Measurements from ENCODE around the gene SCD.

Gene SCD

DNA sequence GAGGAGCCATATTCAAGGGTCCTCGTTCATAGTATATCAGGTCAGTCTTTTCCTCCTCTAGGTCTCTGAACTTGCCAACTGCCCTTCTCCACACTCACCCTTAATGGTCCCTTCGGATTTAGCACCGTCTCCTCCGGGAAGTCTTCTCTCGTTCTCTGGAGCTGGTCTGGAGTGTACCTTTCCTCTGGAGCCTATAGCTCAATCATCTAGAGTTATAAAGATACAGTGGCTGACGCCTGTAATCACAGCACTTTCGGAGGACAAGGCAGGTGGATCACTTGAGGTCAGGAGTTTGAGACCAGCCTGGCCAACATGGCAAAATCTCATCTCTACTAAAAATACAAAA lies 4.4 kb upstream of the SCD start:
- Histone ChIP-seq H2AFZ (peak overlapping the region; percentile 85), H3K27ac (no peak overlapping the region), H3K36me3 (ENCODE audit: control insufficient read depth, insufficient read depth, low read length) (no peaks in the 10 kb centered on the region), H3K79me2 (no peaks in the 10 kb centered on the region), H3K4me2 (ENCODE audit: low read length) (no peak overlapping the region), H3K27me3 (ENCODE audit: control insufficient read depth, insufficient read depth, low read length) (no peaks in the 10 kb centered on the region), H3K4me3 (ENCODE audit: low read depth, low read length) (no peak overlapping the region), H3K9me3 (ENCODE audit: control insufficient read depth, low read length) (no peaks in the 10 kb centered on the region), H3K9ac (no peak overlapping the region), H3K4me1 (peaks cover 11% of the 10 kb centered on the region)
- TF ChIP-seq, protein P1, sequence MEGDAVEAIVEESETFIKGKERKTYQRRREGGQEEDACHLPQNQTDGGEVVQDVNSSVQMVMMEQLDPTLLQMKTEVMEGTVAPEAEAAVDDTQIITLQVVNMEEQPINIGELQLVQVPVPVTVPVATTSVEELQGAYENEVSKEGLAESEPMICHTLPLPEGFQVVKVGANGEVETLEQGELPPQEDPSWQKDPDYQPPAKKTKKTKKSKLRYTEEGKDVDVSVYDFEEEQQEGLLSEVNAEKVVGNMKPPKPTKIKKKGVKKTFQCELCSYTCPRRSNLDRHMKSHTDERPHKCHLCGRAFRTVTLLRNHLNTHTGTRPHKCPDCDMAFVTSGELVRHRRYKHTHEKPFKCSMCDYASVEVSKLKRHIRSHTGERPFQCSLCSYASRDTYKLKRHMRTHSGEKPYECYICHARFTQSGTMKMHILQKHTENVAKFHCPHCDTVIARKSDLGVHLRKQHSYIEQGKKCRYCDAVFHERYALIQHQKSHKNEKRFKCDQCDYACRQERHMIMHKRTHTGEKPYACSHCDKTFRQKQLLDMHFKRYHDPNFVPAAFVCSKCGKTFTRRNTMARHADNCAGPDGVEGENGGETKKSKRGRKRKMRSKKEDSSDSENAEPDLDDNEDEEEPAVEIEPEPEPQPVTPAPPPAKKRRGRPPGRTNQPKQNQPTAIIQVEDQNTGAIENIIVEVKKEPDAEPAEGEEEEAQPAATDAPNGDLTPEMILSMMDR (IDR thresholded peaks at IDR 0.05): no peak

DNA sequence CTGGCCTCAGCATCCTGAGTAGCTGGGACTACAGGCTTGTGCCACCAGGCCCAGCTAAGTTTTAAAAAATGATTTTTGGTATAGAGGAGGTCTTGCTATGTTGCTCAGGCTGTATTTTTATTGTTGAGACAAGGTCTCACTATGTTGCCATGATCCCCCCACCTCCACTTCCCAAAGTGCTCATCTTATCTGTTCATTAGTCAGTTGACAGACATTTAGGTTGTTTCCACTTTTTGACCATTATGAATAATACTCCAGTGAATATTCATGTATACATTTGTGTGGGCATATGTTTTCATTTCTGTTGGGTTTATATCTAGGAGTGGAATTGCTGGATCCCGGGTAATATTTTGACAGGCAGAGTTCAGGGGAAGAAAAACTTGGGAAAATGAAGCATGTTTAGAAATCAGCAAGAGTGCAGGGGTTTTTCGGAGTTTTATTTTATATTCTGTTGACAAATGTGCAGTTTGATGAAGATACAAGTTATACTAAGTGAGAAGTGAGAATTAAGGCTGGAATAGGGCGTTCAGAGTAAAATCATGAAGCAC lies 2.7 kb upstream of the SCD start:
- no peak overlapping the region for H2AFZ ChIP-seq
- H3K4me1 ChIP-seq: peaks cover 18% of the 10 kb centered on the region

DNA sequence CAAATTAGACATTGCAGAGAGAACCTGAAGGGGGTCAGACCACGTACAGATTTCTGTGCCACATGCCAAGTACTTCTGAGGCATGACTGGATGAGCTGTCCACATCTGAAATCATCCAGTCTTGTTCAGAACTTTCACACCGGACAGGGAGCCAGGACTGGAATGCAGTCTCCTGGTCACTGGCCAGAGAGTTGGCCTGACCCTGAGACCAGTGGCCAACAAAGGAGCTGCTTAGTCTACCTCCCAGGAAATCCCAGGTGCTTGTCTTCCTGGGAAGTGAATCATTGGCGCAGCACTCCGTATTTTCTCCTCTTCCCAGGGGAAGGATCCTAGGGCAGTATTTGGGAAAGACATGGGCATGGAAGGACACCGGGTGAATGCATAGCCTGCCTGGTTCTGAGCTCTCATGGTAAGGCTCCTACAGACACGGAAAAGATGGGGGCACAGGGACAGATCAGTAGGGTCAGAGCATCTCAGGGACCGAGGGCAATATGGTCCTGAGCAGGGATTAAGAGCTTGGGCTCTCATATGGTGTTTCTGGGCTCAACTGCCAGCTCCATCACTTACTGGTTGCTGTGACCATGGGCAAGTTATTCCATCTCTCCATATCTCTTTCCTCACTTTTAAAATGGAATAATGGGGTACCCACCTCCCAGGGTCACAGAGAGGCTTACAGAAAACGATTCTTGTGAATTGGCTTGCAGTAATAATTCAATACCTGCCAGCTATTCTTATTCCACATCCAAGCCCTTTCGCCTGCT lies 1.3 kb upstream of the SCD start:
- Histone ChIP-seq H2AFZ (peak overlapping the region; percentile 87), H3K4me2 (ENCODE audit: low read length) (peak overlapping the region; percentile 80), H3K27ac (no peak overlapping the region), H3K4me3 (ENCODE audit: low read depth, low read length) (peak overlapping the region; percentile 84), H3K9ac (no peak overlapping the region), H3K9me3 (ENCODE audit: control insufficient read depth, low read length) (no peaks in the 10 kb centered on the region), H3K4me1 (peaks cover 18% of the 10 kb centered on the region), H3K79me2 (no peaks in the 10 kb centered on the region), H3K27me3 (ENCODE audit: control insufficient read depth, insufficient read depth, low read length) (no peaks in the 10 kb centered on the region), H3K36me3 (ENCODE audit: control insufficient read depth, insufficient read depth, low read length) (no peaks in the 10 kb centered on the region)
- TF ChIP-seq, protein P1 (IDR thresholded peaks at IDR 0.05): no peak

More for the DNA sequence above, 2.7 kb upstream of the SCD start:
- Histone ChIP-seq H3K36me3 (ENCODE audit: control insufficient read depth, insufficient read depth, low read length) (no peaks in the 10 kb centered on the region), H3K9me3 (ENCODE audit: control insufficient read depth, low read length) (no peaks in the 10 kb centered on the region), H3K27ac (no peak overlapping the region), H3K79me2 (no peaks in the 10 kb centered on the region), H3K4me3 (ENCODE audit: low read depth, low read length) (no peak overlapping the region), H3K27me3 (ENCODE audit: control insufficient read depth, insufficient read depth, low read length) (no peaks in the 10 kb centered on the region), H3K9ac (no peak overlapping the region), H3K4me2 (ENCODE audit: low read length) (no peak overlapping the region)
- TF ChIP-seq, protein P1 (IDR thresholded peaks at IDR 0.05): no peak

DNA sequence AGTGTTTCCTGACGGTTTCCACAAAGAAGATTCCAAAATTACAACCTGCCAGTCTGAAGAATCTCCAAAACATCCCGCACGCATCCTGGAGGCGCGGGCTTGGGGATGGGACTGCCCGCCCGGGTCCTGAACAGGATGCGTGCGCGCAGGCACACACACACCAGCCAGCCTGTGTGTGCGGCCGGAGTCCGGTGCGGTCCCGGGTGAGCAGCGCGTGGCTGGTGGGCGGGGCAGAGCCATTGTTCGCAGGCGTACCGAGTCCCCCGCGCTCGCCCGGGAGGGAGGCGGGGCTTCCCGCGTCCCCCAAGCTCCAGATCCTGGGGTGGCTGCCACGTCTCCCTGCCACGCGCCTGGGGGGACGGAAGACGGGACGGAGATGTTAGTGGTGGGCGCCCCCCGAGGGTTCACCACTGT lies 675 bp upstream of the SCD start:
- H3K27ac ChIP-seq: peak overlapping the region; percentile 42
- H3K9ac ChIP-seq: no peak overlapping the region
- H3K4me1 ChIP-seq: peaks cover 13% of the 10 kb centered on the region
- H3K36me3 ChIP-seq (ENCODE audit: control insufficient read depth, insufficient read depth, low read length): no peaks in the 10 kb centered on the region
- no peaks in the 10 kb centered on the region for H3K79me2 ChIP-seq
- H3K4me2 ChIP-seq (ENCODE audit: low read length): peak overlapping the region; percentile 80
- TF ChIP-seq, protein P1 (IDR thresholded peaks at IDR 0.05): no peak
- no peaks in the 10 kb centered on the region for H3K9me3 ChIP-seq (ENCODE audit: control insufficient read depth, low read length)
- no peaks in the 10 kb centered on the region for H3K27me3 ChIP-seq (ENCODE audit: control insufficient read depth, insufficient read depth, low read length)
- H3K4me3 ChIP-seq (ENCODE audit: low read depth, low read length): peak overlapping the region; percentile 84
- peak overlapping the region; percentile 87 for H2AFZ ChIP-seq

Measured in parathyroid adenoma (tissue), 2 donors.